ENCODE data around the gene IRF2BP1.
"Not testable (repeated sequence)": the region's sequence is repeated elsewhere in the genome, so short reads cannot be mapped to it uniquely, and the experiment has no call there.

The IRF2BP1 gene

GRCh38 chr19:45881082-45881908, 4.6 kb downstream of the IRF2BP1 start:
- DNase-seq (ENCODE audit: low read depth), result no peak

- DNase-seq (ENCODE audit: low read depth), result no peak
Observed at GRCh38 chr19:45879971-45880370, 6.0 kb downstream of the IRF2BP1 start.

DNA sequence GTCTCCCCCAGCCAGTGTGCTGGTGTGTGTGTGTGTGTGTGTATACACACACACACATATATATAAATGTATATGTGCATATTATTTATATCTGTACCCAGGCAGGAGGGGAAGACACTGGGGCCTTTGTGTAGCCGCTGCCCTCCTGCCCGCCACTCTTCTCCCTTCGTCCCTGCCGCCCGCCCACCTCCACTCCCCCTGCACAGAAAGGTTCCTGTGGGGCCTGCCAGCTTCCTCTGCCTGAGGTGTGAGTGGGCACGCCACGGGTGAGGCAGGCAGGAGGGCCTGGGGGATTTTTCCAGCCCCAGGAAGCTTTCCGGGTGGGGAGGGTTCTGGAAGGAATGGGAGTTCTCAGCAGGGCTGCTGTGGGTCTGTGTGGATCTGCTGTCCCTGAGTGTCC, 6.9 kb downstream of the IRF2BP1 start:
- DNase-seq (ENCODE audit: low read depth), result no peak

DNA sequence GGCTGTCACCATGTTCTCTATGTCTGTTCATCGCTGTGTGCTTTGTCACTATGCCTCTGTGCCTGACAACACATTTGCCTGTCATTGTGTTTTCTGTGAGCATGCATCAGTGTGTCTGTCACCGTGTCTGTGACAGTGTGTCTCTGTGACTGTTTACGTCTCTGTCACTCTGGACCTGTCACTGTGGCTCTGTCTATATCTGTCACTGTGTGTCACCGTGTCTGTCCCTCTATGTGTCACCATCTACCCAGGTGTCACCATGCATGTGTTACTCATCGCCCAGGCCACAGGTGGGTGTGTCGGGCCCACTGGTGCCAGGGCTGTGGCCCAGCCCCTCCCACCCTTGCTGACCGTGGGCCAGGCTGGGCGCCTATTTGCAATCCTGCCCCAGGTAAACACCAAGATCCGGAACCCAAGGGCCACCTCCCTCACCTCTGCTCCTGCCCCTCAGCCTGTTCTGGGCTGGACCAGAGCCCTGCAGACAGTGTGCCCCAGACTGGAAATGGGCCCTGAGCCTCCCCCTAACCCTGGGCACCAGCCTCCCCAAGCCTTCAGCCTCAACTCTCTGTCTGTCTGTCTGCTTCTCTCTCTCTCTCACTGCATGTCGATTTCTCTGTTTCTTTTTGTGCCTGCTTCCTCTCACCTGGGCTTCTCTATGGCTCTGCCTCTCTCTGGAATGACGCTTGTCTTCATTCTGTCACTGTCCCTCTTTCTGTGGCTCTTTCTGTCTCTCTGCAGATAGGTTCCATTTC, 7.7 kb downstream of the IRF2BP1 start:
- no peak for DNase-seq (ENCODE audit: low read depth)

GRCh38 chr19:45876411-45877197, 9.3 kb downstream of the IRF2BP1 start:
- DNase-seq (ENCODE audit: low read depth), result no peak

GRCh38 chr19:45876161-45876410, 9.9 kb downstream of the IRF2BP1 start:
- no peak for DNase-seq (ENCODE audit: low read depth)

GRCh38 chr19:45874620-45874966, 11.3 kb downstream of the IRF2BP1 start:
- no peak for DNase-seq (ENCODE audit: low read depth)

DNA sequence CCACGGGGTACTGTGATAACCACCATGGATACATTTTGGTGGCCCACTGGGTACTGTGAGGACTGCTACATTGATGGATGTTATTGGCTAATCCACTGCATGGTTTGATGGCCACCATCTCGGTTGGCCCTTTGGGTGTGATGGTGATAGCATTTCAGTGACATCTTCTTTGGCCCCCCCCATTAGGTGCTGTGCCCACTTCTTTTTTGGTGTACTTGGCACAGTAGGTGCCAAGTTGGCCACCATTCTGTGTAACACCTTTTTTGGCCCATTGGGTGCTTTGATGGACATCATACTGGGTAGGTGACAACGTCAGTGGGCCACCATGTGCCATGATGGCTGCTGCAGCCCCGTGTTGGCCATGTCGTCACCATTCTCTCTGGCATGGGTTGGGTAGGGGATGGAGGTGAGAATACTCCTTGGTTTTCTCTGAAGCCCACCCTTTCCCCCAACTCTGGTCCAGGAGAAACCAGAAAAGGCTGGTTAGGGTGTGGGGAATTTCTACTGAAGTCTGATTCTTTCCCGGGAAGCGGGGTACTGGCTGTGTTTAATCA, 12.6 kb downstream of the IRF2BP1 start:
- DNase-seq (ENCODE audit: low read depth), result no peak

GRCh38 chr19:45872095-45872919, 13.6 kb downstream of the IRF2BP1 start:
- no peak for DNase-seq (ENCODE audit: low read depth)

DNA sequence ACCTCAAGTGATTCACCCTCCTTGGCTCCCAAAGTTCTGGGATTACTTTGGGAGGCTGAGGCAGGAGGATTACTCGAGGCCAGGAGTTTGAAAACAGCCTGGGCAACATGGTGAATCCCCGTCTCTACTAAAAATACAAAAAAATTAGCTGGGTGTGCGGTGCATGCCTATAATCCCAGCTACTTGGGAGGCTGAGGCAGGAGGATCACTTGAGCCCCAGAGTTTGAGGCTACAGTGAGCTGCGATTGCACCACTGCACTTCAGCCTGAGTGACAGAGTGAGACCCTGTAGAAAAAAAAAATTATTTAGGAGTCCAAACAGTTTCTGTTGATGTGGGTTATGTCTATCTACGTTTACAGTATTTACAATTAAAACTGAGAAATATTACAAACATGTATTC, 15.1 kb downstream of the IRF2BP1 start:
- no peak for DNase-seq (ENCODE audit: low read depth)

GRCh38 chr19:45867241-45867640, 18.7 kb downstream of the IRF2BP1 start:
- not testable (repeated sequence) for DNase-seq (ENCODE audit: low read depth)

- DNase-seq (ENCODE audit: low read depth), result no peak
Observed at GRCh38 chr19:45866400-45867176, 19.4 kb downstream of the IRF2BP1 start.

GRCh38 chr19:45865269-45865948, 20.5 kb downstream of the IRF2BP1 start:
- no peak for DNase-seq (ENCODE audit: low read depth)

DNA sequence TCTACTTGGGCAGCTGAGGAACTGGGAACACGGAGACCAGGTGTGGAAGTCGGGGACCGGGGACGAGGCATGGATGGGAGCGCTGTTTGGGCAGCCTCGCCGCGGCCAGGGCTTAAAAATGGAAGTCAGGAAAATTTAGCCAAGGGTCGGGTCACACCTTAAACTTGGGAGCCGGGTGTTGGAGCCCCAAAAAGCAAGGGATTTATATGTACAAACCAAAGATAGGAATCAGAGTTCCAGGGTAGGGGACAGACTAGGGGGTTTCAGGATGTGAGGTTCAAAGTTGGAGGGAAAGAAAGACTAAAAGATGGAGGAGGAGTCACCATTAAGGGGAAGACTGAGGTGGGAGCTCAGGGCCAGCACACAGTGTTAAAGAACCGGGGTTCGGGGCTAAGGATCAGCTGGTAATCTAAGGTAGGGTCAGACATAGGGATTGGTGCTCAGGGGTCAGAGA, 21.3 kb downstream of the IRF2BP1 start:
- no peak for DNase-seq (ENCODE audit: low read depth)

DNA sequence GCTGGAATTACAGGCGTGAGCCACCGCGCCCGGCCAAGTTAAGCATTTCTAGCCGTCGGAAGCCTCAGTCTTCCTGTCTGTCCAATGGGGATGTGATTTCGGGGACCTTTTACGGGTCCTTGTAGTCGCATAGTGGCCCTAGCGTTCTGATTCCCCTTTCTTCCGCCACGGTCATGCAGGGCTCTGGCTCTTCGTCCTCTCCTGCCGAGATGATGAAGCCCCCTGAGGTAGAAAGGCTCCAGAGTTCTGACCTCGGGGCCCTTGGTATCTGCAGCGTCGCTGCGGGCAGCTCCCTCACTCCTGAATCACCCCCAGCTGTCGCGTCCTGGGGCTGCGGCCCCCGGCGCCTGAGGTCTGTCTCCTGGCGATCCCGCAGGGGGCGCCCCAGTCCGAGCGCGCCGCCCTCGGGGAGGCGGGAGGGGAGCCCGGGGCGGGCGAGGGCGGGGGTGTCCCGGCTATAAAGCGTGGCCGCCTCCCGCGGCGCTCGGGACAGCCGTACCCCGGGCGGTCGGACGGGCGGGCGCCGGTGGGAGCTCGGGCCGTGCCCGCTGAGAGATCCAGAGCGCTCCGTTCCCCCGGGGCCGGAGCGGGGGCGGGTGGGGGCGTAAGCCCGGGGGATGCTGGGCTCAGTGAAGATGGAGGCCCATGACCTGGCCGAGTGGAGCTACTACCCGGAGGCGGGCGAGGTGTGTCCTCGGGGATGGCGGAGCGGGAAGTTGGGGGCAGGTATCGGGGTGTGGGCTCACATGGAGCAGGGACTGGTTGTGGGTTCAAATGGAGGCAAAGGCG, 21.9 kb downstream of the IRF2BP1 start, which contains the start of gene FOXA3:
Gene FOXA3 (plus strand): TSS at position 487 of the 789 bp plus-strand sequence. CDS start 131 bp downstream, at position 618.
- DNase-seq (ENCODE audit: low read depth), result peak; percentile 42

DNA sequence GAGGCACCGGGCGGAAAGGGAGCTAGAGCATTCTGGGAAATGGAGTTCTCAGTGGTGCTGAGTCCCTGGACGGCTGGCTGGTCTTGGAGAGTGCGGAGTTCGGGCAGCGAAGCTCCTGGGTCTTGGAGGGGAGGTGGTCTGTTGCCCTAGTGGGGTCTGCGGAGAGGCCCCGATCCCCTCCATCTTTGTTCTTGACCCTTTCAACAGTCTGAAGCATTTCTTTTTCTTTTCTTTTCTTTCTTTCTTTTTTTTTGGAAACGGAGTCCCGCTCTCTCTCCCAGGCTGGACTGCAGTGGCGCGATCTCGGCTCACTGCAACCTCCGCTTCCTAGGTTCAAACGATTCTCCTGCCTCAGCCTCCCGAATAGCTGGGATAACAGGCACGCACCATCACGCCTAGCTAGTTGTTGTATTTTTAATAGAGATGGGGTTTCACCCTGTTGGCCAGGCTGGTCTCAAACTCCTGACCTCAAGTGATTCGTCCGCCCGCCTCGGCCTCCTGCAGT, 22.6 kb downstream of the IRF2BP1 start:
- no peak for DNase-seq (ENCODE audit: low read depth)

- DNase-seq (ENCODE audit: low read depth), result peak; percentile 98
Observed at GRCh38 chr19:45862564-45863334, 23.2 kb downstream of the IRF2BP1 start, which contains the start of gene SYMPK. Gene SYMPK, minus strand, starts transcription at chr19:45863147. Its CDS starts 8,652 bp downstream, at chr19:45854495.

DNA sequence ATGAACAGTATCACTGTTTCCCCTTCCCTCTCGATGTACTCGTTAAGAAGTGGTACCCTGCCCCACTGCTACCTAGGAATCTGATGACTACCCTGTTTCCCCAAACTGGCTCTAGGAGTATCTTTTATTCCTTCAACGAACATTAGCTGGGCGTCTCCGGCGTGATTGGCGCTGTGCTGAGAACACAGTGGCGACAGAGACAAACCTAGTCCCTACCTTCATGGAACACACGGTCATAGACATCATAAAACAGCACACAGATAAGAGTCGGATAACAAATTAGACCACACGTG, 23.7 kb downstream of the IRF2BP1 start:
- no peak for DNase-seq (ENCODE audit: low read depth)
